ENCODE data around the gene DOK7. TPM values are rescaled to one million over a fixed set of nuclear protein-coding genes. Genes with fewer than 3 reads are reported as not detected.

The DOK7 gene
- total RNA-seq, 3 donors from 2014 or later (not counting 1 experiment from before 2014, with no cell fraction given) = 1.3 to 2.9 (median 1.6) TPM

DNA sequence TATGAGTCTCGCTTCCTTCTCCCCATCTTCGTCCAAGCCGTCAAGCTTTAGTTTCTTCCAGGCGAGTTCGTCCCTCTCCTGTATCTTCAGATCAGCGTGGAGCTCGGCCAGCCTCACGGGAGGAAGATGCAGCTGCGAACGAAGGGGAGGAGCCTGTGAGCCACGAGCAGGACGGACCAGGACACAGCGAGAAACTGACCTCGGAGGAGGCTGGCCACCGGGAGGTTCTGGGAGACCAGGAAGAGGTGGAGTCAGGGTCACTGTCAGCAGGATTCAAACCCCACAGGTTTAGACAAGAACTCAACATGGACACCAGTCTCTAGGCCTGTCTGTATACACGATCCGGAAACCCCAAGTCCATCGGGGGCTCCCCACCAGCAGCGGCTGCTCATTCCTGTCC is 61.8 kb downstream of the DOK7 start:
- TF ChIP-seq, protein P1, sequence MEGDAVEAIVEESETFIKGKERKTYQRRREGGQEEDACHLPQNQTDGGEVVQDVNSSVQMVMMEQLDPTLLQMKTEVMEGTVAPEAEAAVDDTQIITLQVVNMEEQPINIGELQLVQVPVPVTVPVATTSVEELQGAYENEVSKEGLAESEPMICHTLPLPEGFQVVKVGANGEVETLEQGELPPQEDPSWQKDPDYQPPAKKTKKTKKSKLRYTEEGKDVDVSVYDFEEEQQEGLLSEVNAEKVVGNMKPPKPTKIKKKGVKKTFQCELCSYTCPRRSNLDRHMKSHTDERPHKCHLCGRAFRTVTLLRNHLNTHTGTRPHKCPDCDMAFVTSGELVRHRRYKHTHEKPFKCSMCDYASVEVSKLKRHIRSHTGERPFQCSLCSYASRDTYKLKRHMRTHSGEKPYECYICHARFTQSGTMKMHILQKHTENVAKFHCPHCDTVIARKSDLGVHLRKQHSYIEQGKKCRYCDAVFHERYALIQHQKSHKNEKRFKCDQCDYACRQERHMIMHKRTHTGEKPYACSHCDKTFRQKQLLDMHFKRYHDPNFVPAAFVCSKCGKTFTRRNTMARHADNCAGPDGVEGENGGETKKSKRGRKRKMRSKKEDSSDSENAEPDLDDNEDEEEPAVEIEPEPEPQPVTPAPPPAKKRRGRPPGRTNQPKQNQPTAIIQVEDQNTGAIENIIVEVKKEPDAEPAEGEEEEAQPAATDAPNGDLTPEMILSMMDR (IDR thresholded peaks at IDR 0.05) = no peak
- no peaks in the 10 kb centered on the region for H3K36me3 Mint-ChIP-seq
- Histone ChIP-seq H3K27ac (ENCODE audit: low read length) (no peak overlapping the region), H3K4me3 (ENCODE audit: low read length) (no peak overlapping the region), H3K36me3 (ENCODE audit: control insufficient read depth, insufficient read depth, low read length) (peaks cover 50% of the 10 kb centered on the region), H3K4me1 (ENCODE audit: control insufficient read depth, insufficient read depth, low read length) (peaks cover 13% of the 10 kb centered on the region), H3K27me3 (ENCODE audit: control insufficient read depth, insufficient read depth, low read length) (no peaks in the 10 kb centered on the region), H3K9me3 (ENCODE audit: control insufficient read depth, insufficient read depth, low read length) (no peaks in the 10 kb centered on the region)
- intact Hi-C loops (cut with micrococcal nuclease) = no loop called here
- peaks cover 12 to 32% of the 10 kb centered on the region in 2 donors for H3K4me1 Mint-ChIP-seq
- no peaks in the 10 kb centered on the region for H3K27me3 Mint-ChIP-seq (ENCODE audit: low read depth in 2 of 2)
- no peak for DNase-seq
- WGBS (ENCODE audit: insufficient coverage) = 91% methylated on average over 19 of the region's 19 CpGs
- no peak for ATAC-seq
- H3K4me3 Mint-ChIP-seq = no peak overlapping the region
- no peak overlapping the region for H3K27ac Mint-ChIP-seq
- H3K9me3 Mint-ChIP-seq = no peaks in the 10 kb centered on the region

DNA sequence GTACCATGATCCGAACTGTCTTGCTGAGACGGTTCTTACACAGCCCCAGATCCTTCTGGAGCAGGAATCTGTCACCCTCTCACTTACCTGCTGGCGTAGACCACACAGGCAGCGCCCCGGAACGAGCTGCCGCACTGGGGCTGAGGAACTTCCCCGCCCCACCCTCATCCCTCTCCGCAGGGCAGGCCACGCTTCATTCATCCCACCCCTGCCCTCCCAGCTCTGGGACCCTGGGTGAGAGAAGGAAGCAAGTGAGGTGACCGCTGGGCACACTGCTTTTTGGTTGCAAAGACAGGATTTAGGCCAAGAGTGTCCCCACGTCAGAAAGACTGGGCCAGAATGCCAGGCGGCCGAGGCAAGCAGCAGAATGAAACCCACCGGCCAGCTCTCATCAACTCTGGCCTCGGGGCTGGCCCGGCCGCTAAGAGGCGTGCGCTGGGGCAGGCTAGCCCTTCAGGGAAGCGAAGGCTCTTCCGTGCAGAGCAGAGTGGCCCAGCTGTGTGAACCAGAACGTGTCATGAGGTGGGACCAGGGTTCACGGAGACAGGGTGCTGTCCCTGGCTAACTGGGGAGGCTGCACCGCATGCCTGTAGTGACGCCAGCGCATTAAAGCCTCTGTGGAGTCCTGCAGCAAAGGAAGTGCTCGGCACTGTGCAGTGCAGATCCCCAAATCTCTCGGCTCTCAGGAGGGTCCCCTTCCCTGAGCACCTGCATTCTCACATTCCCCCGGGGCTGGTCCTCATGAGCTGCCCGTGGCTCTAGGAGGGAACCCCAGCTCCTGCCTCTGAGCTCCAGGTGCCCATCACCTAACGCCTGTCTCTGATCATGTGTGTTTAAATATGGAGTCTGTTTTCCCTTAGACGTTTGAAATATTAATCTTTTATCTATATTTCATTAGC is 62.7 kb downstream of the DOK7 start:
- H3K36me3 Mint-ChIP-seq = no peaks in the 10 kb centered on the region
- Histone ChIP-seq H3K27ac (ENCODE audit: low read length) (no peak overlapping the region), H3K4me1 (ENCODE audit: control insufficient read depth, insufficient read depth, low read length) (peaks cover 21% of the 10 kb centered on the region), H3K9me3 (ENCODE audit: control insufficient read depth, insufficient read depth, low read length) (no peaks in the 10 kb centered on the region), H3K4me3 (ENCODE audit: low read length) (no peak overlapping the region), H3K27me3 (ENCODE audit: control insufficient read depth, insufficient read depth, low read length) (no peaks in the 10 kb centered on the region), H3K36me3 (ENCODE audit: control insufficient read depth, insufficient read depth, low read length) (peaks cover 43% of the 10 kb centered on the region)
- ATAC-seq (no peak), DNase-seq (no peak)
- intact Hi-C loops (cut with micrococcal nuclease) = loop anchor here (1.0 kb wide), 1 partner anchor 8 kb away; no protein-coding TSS in a partner anchor
- TF ChIP-seq, protein P1 (IDR thresholded peaks at IDR 0.05) = no peak
- WGBS (ENCODE audit: insufficient coverage) = 95% methylated on average over 30 of the region's 33 CpGs
- no peak overlapping the region for H3K4me3 Mint-ChIP-seq
- H3K27ac Mint-ChIP-seq = no peak overlapping the region
- H3K4me1 Mint-ChIP-seq = peaks cover 12 to 41% of the 10 kb centered on the region in 2 donors
- H3K9me3 Mint-ChIP-seq = no peaks in the 10 kb centered on the region
- H3K27me3 Mint-ChIP-seq (ENCODE audit: low read depth in 2 of 2) = no peaks in the 10 kb centered on the region

DNA sequence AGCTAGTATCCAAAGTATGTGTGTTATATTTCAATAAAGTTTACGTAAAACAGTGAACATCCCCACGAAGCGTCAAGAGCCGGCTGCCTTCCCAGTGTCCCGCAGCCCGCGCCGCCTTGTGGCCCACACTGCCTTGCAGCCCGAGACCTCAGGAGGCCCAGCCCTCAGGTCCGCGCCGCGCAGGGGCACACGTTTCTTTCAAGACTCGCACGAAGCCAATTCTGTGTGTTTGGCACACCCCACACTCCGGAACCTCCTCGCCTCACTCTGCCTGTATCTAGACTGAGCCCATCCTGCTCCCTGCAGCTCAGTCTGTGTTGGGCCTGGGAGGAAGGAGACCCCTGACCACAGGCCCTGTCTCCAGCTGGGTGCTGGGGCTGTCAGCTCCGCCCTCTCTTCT is 63.4 kb downstream of the DOK7 start:
- DNase-seq (no peak), ATAC-seq (no peak)
- H3K9me3 Mint-ChIP-seq = no peaks in the 10 kb centered on the region
- no peak overlapping the region for H3K4me3 Mint-ChIP-seq
- no peaks in the 10 kb centered on the region for H3K36me3 Mint-ChIP-seq
- peaks cover 36% of the 10 kb centered on the region for H3K36me3 ChIP-seq (ENCODE audit: control insufficient read depth, insufficient read depth, low read length)
- H3K27ac Mint-ChIP-seq = peak overlapping the region in 1 of 2 donors; percentile 18
- H3K4me3 ChIP-seq (ENCODE audit: low read length) = no peak overlapping the region
- intact Hi-C loops (cut with micrococcal nuclease) = loop anchor here (1.0 kb wide), 1 partner anchor 9 kb away; no protein-coding TSS in a partner anchor
- no peak overlapping the region for H3K27ac ChIP-seq (ENCODE audit: low read length)
- 94% methylated on average over 19 of the region's 19 CpGs for WGBS (ENCODE audit: insufficient coverage)
- H3K4me1 Mint-ChIP-seq = peaks cover 18 to 44% of the 10 kb centered on the region in 2 donors
- H3K27me3 Mint-ChIP-seq (ENCODE audit: low read depth in 2 of 2) = no peaks in the 10 kb centered on the region
- no peaks in the 10 kb centered on the region for H3K9me3 ChIP-seq (ENCODE audit: control insufficient read depth, insufficient read depth, low read length)
- TF ChIP-seq, protein P1 (IDR thresholded peaks at IDR 0.05) = no peak
- H3K27me3 ChIP-seq (ENCODE audit: control insufficient read depth, insufficient read depth, low read length) = no peaks in the 10 kb centered on the region
- H3K4me1 ChIP-seq (ENCODE audit: control insufficient read depth, insufficient read depth, low read length) = peaks cover 28% of the 10 kb centered on the region

All from natural killer cell (primary cell).